SU-DHL-6 (cell line): ENCODE results near the gene COL20A1.

Experiments
- H2AFZ ChIP-seq: fragments of 200-600 bp; sonication (generic); 2 replicates; pipeline ENCODE4 v1.6.1; 2014; ENCODE audit warnings: low read depth, mild to moderate bottlenecking, moderate library complexity, mixed read lengths, antibody characterized with exemption, low read length; ENCODE audit not compliant: severe bottlenecking
- H3F3A ChIP-seq: fragments of 200-600 bp; shearing (Covaris generic); 2 replicates; pipeline ENCODE4 v1.6.0; 2016; ENCODE audit warnings: antibody characterized with exemption, mild to moderate bottlenecking; ENCODE audit not compliant: insufficient read depth
- H3K27ac ChIP-seq: fragments of 200-600 bp; sonication (generic); 2 replicates; pipeline ENCODE4 v1.5.1; 2016; ENCODE audit warnings: low read depth, mild to moderate bottlenecking, low read length, moderate library complexity, mixed read lengths
- H3K27me3 ChIP-seq: fragments of 200-600 bp; sonication (generic), shearing (Covaris generic); 2 replicates; pipeline ENCODE4 v1.6.0; 2014; ENCODE audit warnings: mild to moderate bottlenecking, low read length
- H3K36me3 ChIP-seq: fragments of 200-600 bp; sonication (generic); 2 replicates; pipeline ENCODE4 v1.6.1; 2014; ENCODE audit warnings: mild to moderate bottlenecking, low read length, mixed read lengths
- H3K4me2 ChIP-seq: fragments of 300-600, 200-600 bp; shearing (Covaris generic), sonication (generic); 2 replicates; pipeline ENCODE4 v1.6.0; 2014; ENCODE audit warnings: low read length, low read depth, mild to moderate bottlenecking; ENCODE audit not compliant: poor library complexity, severe bottlenecking
- H3K4me3 ChIP-seq: fragments of 200-600 bp; sonication (generic); 2 replicates; pipeline ENCODE4 v1.5.1; 2014; ENCODE audit warnings: antibody characterized with exemption, low read length, mild to moderate bottlenecking, mixed read lengths; ENCODE audit not compliant: insufficient read depth, poor library complexity, severe bottlenecking
- H3K79me2 ChIP-seq: fragments of 200-600 bp; sonication (generic); 2 replicates; pipeline ENCODE4 v1.6.1; 2014; ENCODE audit warnings: mild to moderate bottlenecking, low read length, moderate library complexity; ENCODE audit not compliant: insufficient read depth
- H3K9ac ChIP-seq: fragments of 200-600 bp; sonication (generic); 2 replicates; pipeline ENCODE4 v1.7.0; 2014; ENCODE audit warnings: mild to moderate bottlenecking, low read length
- H3K9me2 ChIP-seq: fragments of 200-600 bp; sonication (generic); replicated peaks from 2 replicates; pipeline ENCODE4 v1.6.1; 2014; ENCODE audit warnings: low read length; ENCODE audit not compliant: insufficient read depth
- H3K9me3 ChIP-seq: fragments of 200-600 bp; sonication (generic); 2 replicates; pipeline ENCODE4 v1.6.1; 2014; ENCODE audit warnings: low read length, mixed read lengths; ENCODE audit not compliant: insufficient read depth
- H4K20me1 ChIP-seq: fragments of 200-600 bp; sonication (generic); 2 replicates; pipeline ENCODE4 v1.6.1; 2014; ENCODE audit warnings: low read depth, mild to moderate bottlenecking, antibody characterized with exemption, low read length, moderate library complexity, mixed read lengths
- EZH2phosphoT487 ChIP-seq: fragments of 200-600 bp; sonication (generic), shearing (Covaris generic); conservative IDR thresholded peaks from 2 replicates; pipeline ENCODE4 v1.6.1; 2018; ENCODE audit warnings: mild to moderate bottlenecking, antibody characterized with exemption, low read length, moderate library complexity, mixed read lengths
- TF ChIP-seq, protein P1 (sequence below): fragments of 200-600 bp; sonication (generic); IDR thresholded peaks from one replicate; pipeline ENCODE4 v1.5.1; 2017; ENCODE audit warnings: antibody characterized with exemption, mild to moderate bottlenecking, low read length, moderate library complexity; ENCODE audit not compliant: insufficient read depth, poor library complexity, severe bottlenecking

Gene COL20A1

DNA sequence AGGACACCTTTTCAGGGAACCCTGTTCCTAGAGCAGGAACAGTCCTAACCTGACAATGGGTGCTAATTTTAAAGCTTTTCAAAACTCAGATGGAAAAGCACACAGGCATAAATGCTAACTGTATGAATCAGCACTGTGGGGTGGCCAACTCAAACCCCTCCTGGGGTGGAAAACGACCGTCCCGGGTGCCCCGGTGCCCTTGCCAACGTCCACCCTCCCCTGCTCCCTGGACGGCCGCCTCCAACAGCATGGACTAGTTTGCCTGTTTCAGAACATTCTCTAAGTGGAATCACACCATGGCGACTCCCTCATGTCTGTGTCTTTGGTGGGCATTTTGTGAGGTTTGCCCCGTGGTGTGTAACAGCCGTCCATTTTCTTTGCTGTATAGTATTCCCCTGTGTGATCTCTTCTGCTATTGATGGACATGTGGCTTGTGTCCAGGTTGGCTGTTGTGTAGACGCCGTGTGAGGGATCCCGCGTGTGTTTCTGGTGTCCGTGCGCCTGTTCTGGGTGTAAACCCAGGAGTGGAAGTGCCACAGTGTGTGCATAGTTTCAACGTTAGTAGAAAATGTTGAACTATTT is 5.8 kb downstream of the COL20A1 start:
- TF ChIP-seq, protein P1, sequence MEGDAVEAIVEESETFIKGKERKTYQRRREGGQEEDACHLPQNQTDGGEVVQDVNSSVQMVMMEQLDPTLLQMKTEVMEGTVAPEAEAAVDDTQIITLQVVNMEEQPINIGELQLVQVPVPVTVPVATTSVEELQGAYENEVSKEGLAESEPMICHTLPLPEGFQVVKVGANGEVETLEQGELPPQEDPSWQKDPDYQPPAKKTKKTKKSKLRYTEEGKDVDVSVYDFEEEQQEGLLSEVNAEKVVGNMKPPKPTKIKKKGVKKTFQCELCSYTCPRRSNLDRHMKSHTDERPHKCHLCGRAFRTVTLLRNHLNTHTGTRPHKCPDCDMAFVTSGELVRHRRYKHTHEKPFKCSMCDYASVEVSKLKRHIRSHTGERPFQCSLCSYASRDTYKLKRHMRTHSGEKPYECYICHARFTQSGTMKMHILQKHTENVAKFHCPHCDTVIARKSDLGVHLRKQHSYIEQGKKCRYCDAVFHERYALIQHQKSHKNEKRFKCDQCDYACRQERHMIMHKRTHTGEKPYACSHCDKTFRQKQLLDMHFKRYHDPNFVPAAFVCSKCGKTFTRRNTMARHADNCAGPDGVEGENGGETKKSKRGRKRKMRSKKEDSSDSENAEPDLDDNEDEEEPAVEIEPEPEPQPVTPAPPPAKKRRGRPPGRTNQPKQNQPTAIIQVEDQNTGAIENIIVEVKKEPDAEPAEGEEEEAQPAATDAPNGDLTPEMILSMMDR, result no peak
- TF ChIP-seq EZH2phosphoT487, result no peak
- Histone ChIP-seq H3K27ac (no peak overlapping the region), H3K9me3 (no peaks in the 10 kb centered on the region), H3K9ac (no peak overlapping the region), H3K4me2 (no peak overlapping the region), H2AFZ (no peak overlapping the region), H3K27me3 (no peaks in the 10 kb centered on the region), H3K36me3 (no peaks in the 10 kb centered on the region), H3K9me2 (no peaks in the 10 kb centered on the region), H3K79me2 (no peaks in the 10 kb centered on the region), H3K4me3 (no peak overlapping the region), H3F3A (no peaks in the 10 kb centered on the region), H4K20me1 (no peaks in the 10 kb centered on the region)

DNA sequence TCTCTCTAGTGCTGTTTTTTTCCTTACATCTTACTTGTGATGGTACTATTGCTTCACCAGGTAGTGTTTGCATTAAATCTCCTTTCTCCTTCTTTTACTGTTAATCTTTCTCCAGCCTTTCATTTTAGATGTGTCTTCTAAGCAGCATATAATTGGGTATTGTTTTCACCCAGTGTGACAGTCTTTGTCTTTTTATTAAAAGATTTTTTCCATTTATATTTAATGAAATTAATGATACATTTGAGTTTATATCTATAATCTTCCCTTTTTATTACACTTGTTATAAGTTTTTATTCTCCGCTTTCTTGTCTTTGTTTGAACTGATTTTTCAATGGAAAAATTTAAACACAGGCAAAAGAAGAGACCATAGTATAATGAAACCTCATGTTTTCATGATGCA is 8.7 kb downstream of the COL20A1 start:
- Histone ChIP-seq H3K79me2 (no peaks in the 10 kb centered on the region), H3K9me3 (no peaks in the 10 kb centered on the region), H3K9ac (no peak overlapping the region), H3K36me3 (no peaks in the 10 kb centered on the region), H4K20me1 (no peaks in the 10 kb centered on the region), H2AFZ (no peak overlapping the region), H3K27ac (no peak overlapping the region), H3K4me3 (no peak overlapping the region), H3K4me2 (no peak overlapping the region), H3K9me2 (no peaks in the 10 kb centered on the region), H3K27me3 (no peaks in the 10 kb centered on the region), H3F3A (no peaks in the 10 kb centered on the region)
- no peak for TF ChIP-seq EZH2phosphoT487
- TF ChIP-seq, protein P1, result no peak

DNA sequence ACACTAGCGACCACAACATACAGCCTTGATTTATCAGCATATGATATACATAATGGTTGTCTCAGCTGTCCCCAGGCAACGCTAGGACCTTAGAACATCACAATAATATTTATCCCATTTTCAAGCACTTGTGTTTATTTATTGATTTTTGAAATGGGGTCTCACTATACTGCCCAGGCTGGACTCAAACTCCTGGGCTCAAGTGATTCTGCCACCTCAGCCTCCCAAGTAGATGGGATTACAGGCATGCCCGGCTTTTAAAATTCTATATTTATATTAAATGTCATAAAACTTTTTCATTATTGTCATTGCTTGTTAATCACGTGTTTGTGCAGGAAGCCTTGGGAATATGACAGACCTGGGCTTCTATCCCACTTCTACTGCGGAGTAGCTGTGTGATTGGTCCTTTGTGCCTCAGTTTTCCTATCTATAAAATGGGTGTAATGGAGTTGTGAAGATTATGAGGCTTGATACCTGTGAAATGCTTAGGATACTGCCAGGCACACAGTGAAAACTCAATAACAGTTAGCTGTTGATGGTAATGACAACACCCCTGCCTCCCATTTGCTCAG is 10.2 kb downstream of the COL20A1 start:
- no peaks in the 10 kb centered on the region for H3K9me2 ChIP-seq
- H3K9ac ChIP-seq, result no peak overlapping the region
- H3K27ac ChIP-seq, result no peak overlapping the region
- H4K20me1 ChIP-seq, result no peaks in the 10 kb centered on the region
- H3K4me3 ChIP-seq, result no peak overlapping the region
- no peaks in the 10 kb centered on the region for H3K9me3 ChIP-seq
- H3F3A ChIP-seq, result no peaks in the 10 kb centered on the region
- H3K36me3 ChIP-seq, result no peaks in the 10 kb centered on the region
- H3K4me2 ChIP-seq, result no peak overlapping the region
- no peaks in the 10 kb centered on the region for H3K79me2 ChIP-seq
- H2AFZ ChIP-seq, result no peak overlapping the region
- no peaks in the 10 kb centered on the region for H3K27me3 ChIP-seq
- TF ChIP-seq EZH2phosphoT487, result no peak
- TF ChIP-seq, protein P1, result no peak
